COLO668 (cell line): ENCODE measurements around the gene ATXN7L2.

Experiments used
- DNase-seq: peaks from one replicate; lab custom pipeline; 2025; ENCODE audit not compliant: unreplicated experiment; lab: John Stamatoyannopoulos, UW

The ATXN7L2 gene

DNA sequence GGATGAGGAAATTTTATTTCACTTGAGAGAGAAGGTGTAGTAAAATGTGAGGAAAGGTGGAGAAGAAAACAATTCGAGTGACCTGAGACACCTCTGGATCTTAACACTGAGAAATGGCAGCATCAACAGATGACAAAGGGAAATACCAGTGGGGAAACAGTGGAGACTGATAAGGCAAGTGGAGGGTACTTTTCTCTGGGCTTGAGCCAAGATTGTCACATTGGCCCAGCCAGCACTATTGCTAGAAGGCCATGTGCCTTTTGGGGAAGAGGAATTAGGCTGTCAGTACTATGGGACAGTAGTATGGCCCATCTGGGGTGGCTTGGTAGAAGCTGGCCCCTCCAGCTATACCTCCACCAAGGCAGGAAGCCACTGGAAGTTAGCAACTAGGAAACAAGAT is 9.0 kb upstream of the ATXN7L2 start:
- no peak for DNase-seq

GRCh38 chr1:109475261-109475660 is 8.4 kb upstream of the ATXN7L2 start:
- DNase-seq = no peak

GRCh38 chr1:109476825-109477224 is 6.9 kb upstream of the ATXN7L2 start:
- DNase-seq = no peak

DNA sequence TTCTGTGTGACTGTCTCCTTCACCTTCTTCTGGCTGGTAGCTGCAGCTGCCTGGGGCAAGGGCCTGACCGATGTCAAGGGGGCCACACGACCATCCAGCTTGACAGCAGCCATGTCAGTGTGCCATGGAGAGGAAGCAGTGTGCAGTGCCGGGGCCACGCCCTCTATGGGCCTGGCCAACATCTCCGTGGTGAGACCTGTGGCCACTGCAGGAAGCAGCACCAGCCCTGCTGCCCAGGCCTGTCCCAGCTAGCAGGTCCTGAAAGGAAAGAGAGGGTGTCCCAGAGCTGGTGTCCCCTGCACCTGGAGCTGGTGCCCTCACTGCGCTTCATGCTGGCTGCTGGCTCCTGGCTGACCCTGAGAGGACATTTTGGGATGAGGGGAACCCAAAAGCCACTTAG is 5.9 kb upstream of the ATXN7L2 start:
- DNase-seq = peak; percentile 25

DNA sequence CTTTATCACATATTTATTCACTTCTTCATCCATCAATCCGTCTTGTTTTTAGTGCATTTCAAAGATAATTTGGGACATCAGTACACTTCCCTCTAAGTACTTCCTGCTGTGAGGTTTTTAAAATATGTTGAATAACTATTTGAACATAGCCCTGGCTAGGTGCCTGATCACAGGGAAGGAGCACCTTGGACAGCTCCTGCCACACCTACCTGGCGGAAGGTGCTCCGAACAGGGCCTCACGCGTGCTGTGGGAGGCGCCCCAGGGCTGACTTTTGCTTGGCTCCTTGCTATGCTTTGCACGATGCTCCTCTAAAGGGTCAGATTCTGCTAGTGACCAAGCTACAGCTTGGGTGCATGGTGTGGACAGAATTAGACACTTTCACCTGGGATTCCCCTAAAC is 4.9 kb upstream of the ATXN7L2 start:
- no peak for DNase-seq

GRCh38 chr1:109479311-109479710 is 4.4 kb upstream of the ATXN7L2 start:
- DNase-seq = no peak

GRCh38 chr1:109479901-109480300 is 3.8 kb upstream of the ATXN7L2 start:
- no peak for DNase-seq

- DNase-seq = no peak
Measured at GRCh38 chr1:109481646-109482045, 2.1 kb upstream of the ATXN7L2 start.

GRCh38 chr1:109482242-109482641 is 1.5 kb upstream of the ATXN7L2 start:
- DNase-seq = no peak

GRCh38 chr1:109482791-109483671 is 674 bp upstream of the ATXN7L2 start:
- peak; percentile 62 for DNase-seq

- no peak for DNase-seq
Measured at GRCh38 chr1:109484519-109484975, 842 bp downstream of the ATXN7L2 start.

- no peak for DNase-seq
Measured at GRCh38 chr1:109485001-109485400, 1.3 kb downstream of the ATXN7L2 start.

DNA sequence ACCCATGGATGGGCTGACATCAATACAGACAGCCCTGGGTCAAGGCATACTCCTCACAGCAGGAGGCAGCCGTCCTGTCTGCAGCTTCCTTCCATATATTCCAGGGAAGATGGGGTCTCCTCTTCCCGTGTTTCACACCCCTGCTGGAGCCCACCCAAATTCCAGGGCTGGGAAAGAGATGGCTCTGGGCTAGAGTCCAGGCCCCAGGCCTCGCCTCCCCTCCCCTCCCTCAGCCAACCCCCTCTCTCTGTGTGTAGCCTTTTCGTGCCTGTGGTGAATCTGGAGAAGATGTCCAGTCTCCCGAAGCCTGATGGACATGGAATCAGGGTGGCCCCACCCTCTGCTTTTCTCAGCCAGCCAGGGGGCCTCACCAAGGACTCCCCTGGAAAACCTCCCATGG is 3.6 kb downstream of the ATXN7L2 start:
- no peak for DNase-seq

DNA sequence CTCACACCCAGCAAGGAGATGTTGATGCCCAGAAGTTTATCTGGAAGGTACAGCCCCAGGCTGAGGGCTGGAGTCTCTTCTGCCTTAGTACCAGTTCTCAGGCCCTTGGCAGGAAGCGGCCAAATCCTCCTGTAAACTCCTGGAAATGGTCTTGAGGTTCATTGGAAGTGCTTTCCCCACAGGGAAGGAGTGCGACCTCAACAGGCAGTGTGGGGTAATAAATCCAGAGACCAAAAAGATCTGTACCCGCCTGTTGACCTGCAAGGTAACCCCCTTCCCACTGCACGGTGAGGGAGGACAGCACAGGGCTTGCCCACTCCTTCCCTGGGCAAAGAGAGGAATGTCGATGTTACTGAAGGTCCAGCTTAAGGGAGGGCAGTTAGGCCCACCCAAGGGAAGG is 4.5 kb downstream of the ATXN7L2 start:
- no peak for DNase-seq

DNA sequence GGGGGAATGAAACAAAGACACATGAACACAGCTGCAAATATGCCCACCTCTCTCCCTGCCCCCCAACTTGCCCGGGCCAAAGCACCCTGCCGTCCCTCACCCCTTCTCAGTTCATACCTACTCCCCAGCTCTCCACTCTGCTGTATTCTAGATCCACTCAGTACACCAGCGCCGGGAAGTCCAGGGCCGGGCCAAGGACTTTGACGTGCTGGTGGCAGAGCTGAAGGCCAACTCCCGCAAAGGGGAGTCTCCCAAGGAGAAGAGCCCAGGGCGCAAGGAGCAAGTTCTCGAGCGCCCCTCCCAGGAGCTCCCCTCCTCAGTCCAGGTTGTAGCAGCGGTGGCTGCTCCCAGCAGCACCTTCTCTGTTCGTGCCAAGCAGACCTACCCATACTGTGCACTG is 5.0 kb downstream of the ATXN7L2 start:
- DNase-seq = no peak

DNA sequence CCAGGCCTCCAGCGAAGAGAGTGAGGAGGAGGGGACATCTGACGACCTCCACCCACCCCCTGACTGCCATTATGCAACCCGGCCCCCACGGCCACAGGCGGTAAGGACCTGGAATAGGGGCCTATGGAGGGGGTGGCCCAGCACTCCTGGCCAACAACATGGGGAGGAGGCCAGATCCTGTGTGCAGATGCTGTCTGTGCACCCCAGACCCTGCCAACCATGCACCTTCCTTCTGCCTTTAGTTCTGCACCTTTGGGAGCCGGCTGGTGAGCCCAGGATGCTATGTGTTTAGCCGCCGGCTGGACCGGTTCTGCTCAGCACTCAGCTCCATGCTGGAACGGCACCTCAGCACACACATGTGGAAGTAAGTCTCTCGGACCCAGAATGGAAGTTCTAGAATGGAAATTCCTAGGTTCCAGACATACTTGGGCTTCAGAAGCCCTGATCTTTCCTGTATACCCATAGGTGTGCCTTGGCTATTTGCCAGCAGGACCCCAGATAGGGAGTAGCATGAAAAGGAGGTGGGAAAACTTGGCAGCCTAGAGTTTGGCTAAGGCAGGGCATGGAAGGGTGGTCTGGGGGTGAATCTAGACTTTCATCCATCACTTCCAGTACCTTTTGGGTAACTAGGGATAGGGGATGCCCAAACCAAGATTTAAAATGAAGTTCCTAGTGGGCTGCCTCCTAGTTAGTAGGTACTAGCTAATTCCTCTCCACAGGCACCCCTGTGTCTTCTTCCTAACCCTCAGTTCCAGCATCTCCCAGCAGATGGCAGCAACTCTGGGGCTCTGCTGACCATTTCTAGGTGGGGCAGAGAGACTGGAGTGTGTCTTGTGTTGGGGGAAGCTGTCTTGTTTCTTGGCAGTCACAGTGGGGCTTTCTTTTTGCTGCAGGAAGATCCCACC is 6.6 kb downstream of the ATXN7L2 start:
- peak; percentile 55 for DNase-seq

- no peak for DNase-seq
Measured at GRCh38 chr1:109490934-109491302, 7.2 kb downstream of the ATXN7L2 start.

DNA sequence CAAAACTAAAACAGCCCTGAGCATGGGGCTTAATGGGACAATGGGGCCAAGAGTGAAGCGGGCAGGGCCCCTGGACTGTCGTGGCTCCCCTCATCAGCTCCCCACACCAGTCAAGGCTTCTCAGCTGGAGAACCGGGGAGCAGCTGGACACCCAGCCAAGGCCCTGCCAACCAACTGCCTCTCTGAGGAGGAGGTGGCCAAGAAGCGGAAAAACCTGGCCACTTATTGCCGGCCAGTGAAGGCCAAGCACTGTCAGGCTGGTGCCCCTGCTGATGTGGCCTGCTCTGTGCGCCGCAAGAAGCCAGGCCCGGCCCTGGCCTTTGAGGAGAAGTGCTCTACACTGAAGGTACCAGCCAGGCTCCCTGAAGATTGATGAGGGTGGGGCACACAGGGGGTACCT is 7.7 kb downstream of the ATXN7L2 start:
- no peak for DNase-seq

- no peak for DNase-seq
Measured at GRCh38 chr1:109492779-109493178, 9.1 kb downstream of the ATXN7L2 start.

DNA sequence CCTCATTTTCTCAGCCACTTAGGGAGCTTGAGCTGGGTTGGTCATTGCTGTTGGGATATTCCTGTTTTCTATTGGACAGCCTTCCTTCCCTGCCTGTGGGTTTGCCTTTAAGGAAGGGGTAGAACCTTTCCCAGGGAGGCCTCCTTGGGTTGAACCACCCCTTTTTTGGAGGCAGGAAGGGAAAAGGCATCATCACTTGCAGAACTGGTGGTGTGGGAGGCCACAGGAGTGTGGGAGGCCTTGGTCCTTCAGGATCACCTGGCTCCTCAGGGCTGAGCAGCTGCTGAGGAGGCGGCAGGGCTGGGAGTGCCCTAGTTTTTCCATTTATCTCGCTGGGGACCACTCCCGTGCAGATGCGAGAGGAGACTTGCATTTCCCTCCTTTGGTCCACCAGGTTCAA is 9.5 kb downstream of the ATXN7L2 start:
- DNase-seq = no peak

- peak; percentile 95 for DNase-seq
Measured at GRCh38 chr1:109493805-109494539, 10.3 kb downstream of the ATXN7L2 start, which contains the start of gene CYB561D1. CYB561D1 (plus strand) TSS chr1:109494094; CDS start chr1:109494140, 46 bp downstream.
